Measurements from ENCODE around the gene PTPN22. TPM values are rescaled to one million over a fixed set of nuclear protein-coding genes. Genes with fewer than 3 reads are reported as not detected.

PTPN22 gene
- total RNA-seq, 2 experiments from 2014 or later, result 42.4 to 52.6 TPM

DNA sequence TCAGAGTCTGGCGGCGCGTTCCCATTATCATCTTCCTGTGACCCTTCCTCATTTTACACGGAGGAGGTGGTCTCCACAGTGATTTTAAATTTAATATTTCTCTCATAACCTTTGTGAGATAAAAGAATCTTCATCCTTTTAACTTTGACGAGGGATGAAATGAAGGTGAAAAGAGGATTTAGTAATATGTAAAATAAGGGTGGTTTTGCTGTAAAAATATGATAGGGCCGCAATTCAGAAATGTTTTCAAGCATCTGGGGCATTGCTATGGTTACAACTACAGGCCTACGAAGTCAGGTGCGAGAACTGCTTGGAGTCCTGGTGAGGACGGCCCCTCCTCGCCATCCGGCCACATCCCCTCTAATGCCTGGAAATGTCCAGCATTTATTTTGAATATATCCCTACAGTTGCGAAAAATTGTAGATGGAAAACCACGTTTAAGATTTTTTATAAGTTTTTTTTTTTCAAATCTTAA, 58.8 kb downstream of the PTPN22 start:
- POLR2A ChIA-PET, result interaction anchor here (0.6 to 2.7 kb wide), 8 partner anchors 56 to 740 kb away, joined by 3 to 28 read pairs (median 3); partner anchors contain the start of genes AP4B1, DCLRE1B, HIPK1 and LRIG2
- intact Hi-C loops (cut with DNase I, micrococcal nuclease), result loop anchor here (1.0 to 10.0 kb wide), 18 partner anchors 53 to 1095 kb away; partner anchors contain the start of genes DCLRE1B (in 2 of the 2), MAGI3 (in 2 of the 2), PHTF1 (in 2 of the 2) and PTPN22 (in 2 of the 2)
- Mint-ChIP-seq H3K9me3 (ENCODE audit: low read depth) (no peaks in the 10 kb centered on the region), H3K27ac (peak overlapping the region; percentile 81), H3K4me3 (peak overlapping the region; percentile 97), H3K4me1 (peaks cover 30% of the 10 kb centered on the region), H3K36me3 (ENCODE audit: low read depth) (peaks cover 22% of the 10 kb centered on the region), H3K27me3 (no peaks in the 10 kb centered on the region)
- no peak for ATAC-seq
- CTCF ChIA-PET, result interaction anchor here (0.6 to 2.3 kb wide), 5 partner anchors 27 to 740 kb away, joined by 3 to 11 read pairs (median 5); partner anchors contain the start of genes AP4B1, DCLRE1B, HIPK1 and LRIG2
- peak; percentile 47 for DNase-seq

DNA sequence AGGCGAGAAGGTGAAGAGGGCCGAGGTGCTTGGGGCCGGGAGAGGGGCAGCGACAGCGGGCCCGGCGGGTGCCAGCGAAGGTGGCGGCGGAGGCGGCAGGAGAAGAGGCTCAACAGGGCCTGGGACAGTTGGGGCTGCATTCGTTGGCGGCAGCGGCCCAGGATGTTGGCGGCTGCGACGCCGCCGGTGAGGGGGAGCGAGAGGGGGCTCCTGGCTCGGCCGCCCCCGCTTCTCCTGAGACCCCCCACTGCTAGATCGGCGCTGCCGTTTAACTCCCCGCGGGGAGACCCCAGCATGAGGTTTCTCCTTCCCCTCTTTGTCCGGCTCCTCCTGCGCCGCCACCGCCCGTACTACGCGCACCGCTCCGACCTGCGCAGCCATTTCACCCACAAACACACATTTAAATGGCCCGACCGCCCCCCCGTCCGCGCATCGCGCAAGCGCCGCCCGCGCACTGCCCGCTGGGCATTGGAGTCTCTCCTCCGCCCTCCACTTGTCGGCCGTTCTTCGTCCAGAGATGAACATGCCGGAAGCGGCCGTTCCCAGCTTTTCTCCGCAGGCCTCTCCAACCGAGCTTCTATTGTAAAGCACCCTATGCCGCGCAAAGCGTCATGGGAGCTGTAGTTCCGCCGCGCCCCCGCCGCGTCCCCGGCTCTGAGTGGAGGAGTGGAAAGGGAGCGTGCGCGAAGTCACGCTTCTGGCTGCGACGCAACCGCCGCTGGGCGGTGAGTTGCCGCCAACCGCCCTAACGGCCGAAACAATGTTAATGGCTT, 59.4 kb downstream of the PTPN22 start, which contains the start of gene RSBN1:
RSBN1 (minus strand) TSS at position 589 of the 773 bp plus-strand sequence; CDS start at position 525, 64 bp downstream.
- H3K4me3 Mint-ChIP-seq, result peak within 1 kb of the TSS; percentile 97
- POLR2A ChIA-PET, result interaction anchor here (0.6 to 2.7 kb wide), 10 partner anchors 9 to 739 kb away, joined by 3 to 28 read pairs (median 3); partner anchors contain the start of genes AP4B1, DCLRE1B, HIPK1 and LRIG2
- H3K9me3 Mint-ChIP-seq (ENCODE audit: low read depth), result no peaks in the 10 kb centered on the region
- ATAC-seq (peak; percentile 97), DNase-seq (peak; percentile 99)
- CTCF ChIA-PET, result interaction anchor here (0.8 to 2.3 kb wide), 6 partner anchors 27 to 739 kb away, joined by 3 to 11 read pairs (median 4); partner anchors contain the start of genes AP4B1, DCLRE1B, HIPK1 and LRIG2
- peak within 1 kb of the TSS; percentile 97 for H3K27ac Mint-ChIP-seq
- peaks cover 33% of the 10 kb centered on the region for H3K4me1 Mint-ChIP-seq
- intact Hi-C loops (cut with DNase I, micrococcal nuclease), result loop anchor here (1.0 to 10.0 kb wide), 19 partner anchors 10 to 1095 kb away; partner anchors contain the start of genes DCLRE1B (in 2 of the 2), MAGI3 (in 2 of the 2), PHTF1 (in 2 of the 2) and PTPN22 (in 2 of the 2)
- H3K36me3 Mint-ChIP-seq (ENCODE audit: low read depth), result peaks cover 24% of the 10 kb centered on the region
- H3K27me3 Mint-ChIP-seq, result no peaks in the 10 kb centered on the region

DNA sequence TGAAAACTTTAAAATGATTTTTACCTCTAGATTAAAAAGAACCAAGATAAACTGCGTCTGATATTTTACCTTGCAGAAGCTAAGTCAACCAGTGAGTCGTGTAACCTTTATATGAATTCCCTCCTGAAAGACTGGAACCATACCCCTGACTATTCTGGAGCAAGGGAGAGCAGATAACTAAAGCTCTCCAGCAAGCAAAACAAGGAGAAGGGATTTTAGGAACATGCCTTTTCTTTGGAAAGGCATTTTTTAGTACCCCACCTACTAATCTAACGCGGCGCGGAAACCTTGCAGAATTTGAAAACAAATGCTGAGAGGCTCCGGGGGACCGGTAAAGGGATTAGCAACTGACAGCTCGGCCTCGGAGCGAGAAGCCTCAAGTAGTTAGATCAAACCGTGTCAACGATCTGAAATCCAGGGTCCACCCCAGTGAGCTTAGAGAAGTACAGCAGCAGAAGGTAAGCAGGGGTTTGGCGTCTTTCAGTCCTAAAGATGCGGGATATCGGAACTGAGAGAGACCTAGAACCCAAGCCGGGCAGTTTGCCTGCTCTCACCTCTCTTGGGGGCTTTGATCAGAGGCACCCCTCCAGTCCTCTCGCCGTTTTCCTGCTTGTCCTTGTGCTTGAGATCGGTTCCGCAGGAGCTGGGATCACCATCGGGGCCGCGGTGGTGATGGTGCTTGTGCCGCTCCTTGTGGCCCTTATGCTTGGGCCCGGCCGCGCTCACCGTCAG, 60.2 kb downstream of the PTPN22 start:
- Mint-ChIP-seq H3K27me3 (no peaks in the 10 kb centered on the region), H3K36me3 (ENCODE audit: low read depth) (peaks cover 23% of the 10 kb centered on the region), H3K27ac (peak overlapping the region; percentile 97), H3K4me3 (peak overlapping the region; percentile 97), H3K4me1 (peaks cover 37% of the 10 kb centered on the region), H3K9me3 (ENCODE audit: low read depth) (no peaks in the 10 kb centered on the region)
- DNase-seq (peak; percentile 58), ATAC-seq (no peak)
- POLR2A ChIA-PET, result interaction anchor here (1.1 to 2.7 kb wide), 2 partner anchors 8 to 118 kb away, joined by 3 to 28 read pairs; partner anchors contain the start of gene HIPK1
- intact Hi-C loops (cut with DNase I, micrococcal nuclease), result loop anchor here (1.0 to 10.0 kb wide), 9 partner anchors 9 to 1094 kb away; partner anchors contain the start of genes SLC16A1 (in 2 of the 2), BCAS2 (in 1 of the 2), MAGI3 (in 1 of the 2) and NRAS (in 1 of the 2)
- CTCF ChIA-PET, result interaction anchor here (0.7 to 1.9 kb wide), 5 partner anchors 26 to 168 kb away, joined by 3 to 7 read pairs (median 4); partner anchors contain the start of gene OLFML3

DNA sequence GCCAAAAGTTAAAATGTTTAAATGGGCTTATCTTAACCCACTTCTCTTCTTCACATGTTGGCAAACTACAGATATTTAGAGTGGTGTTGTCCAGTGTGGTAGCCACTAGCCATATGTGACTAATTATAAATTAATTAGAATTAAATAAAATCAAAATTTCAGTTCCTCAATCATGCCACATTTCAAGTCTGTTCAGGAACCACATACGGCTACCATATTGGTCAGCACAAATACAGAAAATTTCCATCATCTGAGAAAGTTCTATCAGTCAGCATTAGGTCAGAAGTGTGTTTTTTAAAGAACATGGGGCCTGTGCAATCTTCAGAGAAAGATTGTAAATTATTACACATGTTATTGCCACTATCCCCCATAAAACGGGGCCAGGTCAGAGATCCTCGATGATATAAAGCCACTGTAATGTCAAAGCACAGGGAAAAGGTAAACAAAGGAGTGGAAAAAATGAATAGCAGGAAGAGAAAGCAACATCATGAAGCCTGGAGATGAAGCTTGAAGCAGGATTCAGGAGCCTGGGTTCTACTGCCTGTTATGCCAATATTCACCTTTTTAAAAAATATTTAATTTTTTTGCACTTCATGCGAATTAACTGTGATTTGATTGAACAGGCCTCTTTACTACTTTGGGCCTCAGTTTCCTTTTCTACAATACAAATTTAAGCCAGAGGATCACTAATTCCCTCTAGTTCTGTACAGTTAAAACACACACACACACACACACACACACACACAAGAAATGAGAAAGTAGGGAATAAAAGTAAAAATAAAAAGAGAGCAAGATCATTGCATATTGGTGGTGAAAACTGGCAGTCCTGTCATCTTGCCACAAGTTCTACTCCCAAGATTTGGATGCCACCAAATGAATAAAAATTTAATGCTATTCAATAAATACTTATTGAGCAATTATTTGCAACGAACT, 61.6 kb downstream of the PTPN22 start:
- Mint-ChIP-seq H3K36me3 (ENCODE audit: low read depth) (peaks cover 30% of the 10 kb centered on the region), H3K4me1 (peaks cover 50% of the 10 kb centered on the region), H3K9me3 (ENCODE audit: low read depth) (no peaks in the 10 kb centered on the region), H3K27me3 (no peaks in the 10 kb centered on the region), H3K4me3 (peak overlapping the region; percentile 97), H3K27ac (peak overlapping the region; percentile 58)
- ChIA-PET CTCF (no interaction called here), POLR2A (no interaction called here)
- ATAC-seq (no peak), DNase-seq (no peak)
- intact Hi-C loops (cut with DNase I, micrococcal nuclease), result loop anchor here (1.0 to 10.0 kb wide), 9 partner anchors 26 to 1093 kb away; partner anchors contain the start of genes SLC16A1 (in 2 of the 2), BCAS2 (in 1 of the 2), MAGI3 (in 1 of the 2) and NRAS (in 1 of the 2)

DNA sequence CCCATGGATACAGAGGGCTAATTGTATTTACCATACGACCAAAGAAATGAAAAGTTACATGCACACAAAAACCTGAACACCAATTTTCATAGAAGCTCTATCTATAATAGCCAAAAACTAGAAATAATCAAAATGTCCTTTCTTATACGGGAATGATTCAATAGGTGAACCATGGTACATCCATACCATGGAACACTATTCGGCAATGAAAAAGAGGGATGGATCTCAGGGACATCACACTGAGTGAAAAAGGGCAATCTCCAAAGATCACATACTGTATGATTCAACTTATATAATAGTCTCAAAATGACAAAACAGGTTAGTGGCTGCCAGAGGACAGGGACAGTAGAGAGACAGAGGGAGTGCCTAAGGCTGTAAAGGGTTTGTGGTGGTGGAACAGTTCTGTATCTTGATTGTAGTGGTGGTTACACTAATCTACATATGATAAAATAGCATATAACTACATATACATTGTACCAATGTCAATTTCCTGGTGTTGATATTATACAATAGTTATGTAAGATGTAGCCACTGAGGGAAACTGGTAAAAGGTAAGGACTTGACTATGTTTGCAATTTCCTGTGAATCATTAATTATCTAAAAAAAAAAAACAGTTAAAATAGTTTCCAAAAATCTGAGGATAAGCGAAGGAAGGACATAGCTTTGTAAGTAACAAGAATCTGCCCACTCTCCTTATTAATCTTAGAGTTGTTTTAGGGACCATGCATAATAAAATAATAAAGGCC, 62.9 kb downstream of the PTPN22 start:
- POLR2A ChIA-PET, result interaction anchor here (0.7 kb wide), 1 partner anchor 25 kb away, joined by 3 read pairs; no protein-coding TSS in a partner anchor

DNA sequence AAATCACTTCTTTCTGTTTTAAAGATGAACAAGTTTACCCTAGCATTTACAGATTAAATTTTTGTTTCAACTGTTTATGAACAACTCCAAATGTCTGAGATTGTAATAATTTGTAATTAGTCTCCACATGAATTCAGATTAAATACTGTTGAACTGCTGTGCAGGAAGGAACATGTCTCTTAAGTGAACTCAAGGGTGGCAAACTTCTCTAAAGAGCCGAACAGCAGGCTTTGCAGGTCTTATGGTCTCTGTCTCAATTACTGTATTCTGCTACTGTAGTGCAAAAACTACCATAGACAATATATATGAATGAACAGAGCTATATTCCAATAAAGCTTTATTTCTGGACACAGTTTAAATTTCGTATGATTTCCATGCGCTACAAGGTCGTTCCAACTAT, 65.9 kb downstream of the PTPN22 start:
- ChIA-PET POLR2A (interaction anchor here (0.6 kb wide), 1 partner anchor 141 kb away, joined by 3 read pairs; no protein-coding TSS in a partner anchor), CTCF (interaction anchor here (0.6 to 2.1 kb wide), 3 partner anchors 15 to 881 kb away, joined by 3 to 5 read pairs (median 3); no protein-coding TSS in a partner anchor)
- intact Hi-C loops (cut with DNase I, micrococcal nuclease), result no loop called here
- DNase-seq, result no peak
- H3K27me3 Mint-ChIP-seq, result no peaks in the 10 kb centered on the region
- no peak overlapping the region for H3K27ac Mint-ChIP-seq
- H3K36me3 Mint-ChIP-seq (ENCODE audit: low read depth), result peaks cover 31% of the 10 kb centered on the region
- H3K4me1 Mint-ChIP-seq, result peaks cover 81% of the 10 kb centered on the region
- ATAC-seq, result no peak
- H3K4me3 Mint-ChIP-seq, result no peak overlapping the region
- no peaks in the 10 kb centered on the region for H3K9me3 Mint-ChIP-seq (ENCODE audit: low read depth)

More for the DNA sequence above, 62.9 kb downstream of the PTPN22 start:
- Mint-ChIP-seq H3K4me3 (peak overlapping the region; percentile 19), H3K27ac (peak overlapping the region; percentile 39), H3K4me1 (peaks cover 62% of the 10 kb centered on the region), H3K9me3 (ENCODE audit: low read depth) (no peaks in the 10 kb centered on the region), H3K36me3 (ENCODE audit: low read depth) (peaks cover 30% of the 10 kb centered on the region), H3K27me3 (no peaks in the 10 kb centered on the region)
- CTCF ChIA-PET, result no interaction called here
- ATAC-seq (no peak), DNase-seq (no peak)
- intact Hi-C loops (cut with DNase I, micrococcal nuclease), result loop anchor here in 1 of 2 experiments (1.0 kb wide), 1 partner anchor 24 kb away; no protein-coding TSS in a partner anchor

DNA sequence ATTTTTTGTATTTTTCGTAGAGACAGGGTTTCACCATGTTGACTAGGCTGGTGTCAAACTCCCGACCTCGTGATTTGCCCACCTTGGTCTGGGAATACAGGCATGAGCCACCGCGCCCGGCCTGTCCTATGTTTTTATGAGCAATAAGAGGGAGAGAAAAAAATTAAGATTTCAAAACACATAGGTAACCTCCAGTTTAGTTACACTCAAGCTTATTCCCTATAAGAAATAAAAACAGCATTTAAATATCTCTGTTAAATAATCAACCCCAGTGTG, 66.3 kb downstream of the PTPN22 start:
- Mint-ChIP-seq H3K27ac (no peak overlapping the region), H3K4me1 (peaks cover 84% of the 10 kb centered on the region), H3K4me3 (no peak overlapping the region), H3K9me3 (ENCODE audit: low read depth) (no peaks in the 10 kb centered on the region), H3K36me3 (ENCODE audit: low read depth) (peaks cover 31% of the 10 kb centered on the region), H3K27me3 (no peaks in the 10 kb centered on the region)
- ChIA-PET POLR2A (interaction anchor here (0.6 kb wide), 1 partner anchor 142 kb away, joined by 3 read pairs; no protein-coding TSS in a partner anchor), CTCF (interaction anchor here (0.6 to 2.1 kb wide), 3 partner anchors 14 to 880 kb away, joined by 3 to 5 read pairs (median 3); no protein-coding TSS in a partner anchor)
- intact Hi-C loops (cut with DNase I, micrococcal nuclease), result no loop called here
- DNase-seq (no peak), ATAC-seq (no peak)

DNA sequence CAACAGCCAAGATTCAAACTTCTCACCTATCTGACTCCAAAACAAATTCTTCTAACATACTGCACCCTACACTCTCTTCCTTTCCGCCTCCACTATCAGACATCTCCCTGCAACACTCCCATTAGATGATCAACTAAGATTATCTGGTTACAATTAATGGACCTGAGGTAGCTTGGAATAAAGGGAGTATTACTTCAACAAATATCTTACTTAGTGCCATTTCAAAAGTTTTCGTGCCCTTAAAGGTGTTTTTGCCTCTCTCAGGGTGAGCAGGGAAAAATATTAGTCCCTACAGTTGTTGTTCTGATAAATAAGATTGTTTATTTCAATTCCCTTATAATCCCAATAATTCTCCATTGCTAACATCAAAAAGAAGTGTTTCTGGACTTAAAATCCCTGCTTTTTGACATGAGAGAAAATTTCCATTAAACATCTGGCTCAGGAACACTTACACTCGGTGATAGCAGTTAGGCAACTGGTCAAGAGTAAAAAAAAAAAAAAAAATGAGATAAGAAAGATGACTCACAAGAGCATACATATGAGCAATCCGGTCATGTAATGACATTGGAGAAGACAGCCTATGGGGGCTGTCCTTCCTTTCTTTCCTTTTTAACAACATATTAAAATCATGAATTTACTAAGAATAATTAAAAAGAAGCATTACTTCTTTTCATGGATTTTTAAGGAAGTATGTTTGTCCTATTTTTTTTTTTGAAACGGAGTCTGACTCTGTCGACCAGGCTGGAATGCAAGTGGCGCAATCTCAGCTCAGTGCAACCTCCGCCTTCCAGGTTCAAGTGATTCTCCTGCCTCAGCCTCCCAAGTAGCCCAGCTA, 66.9 kb downstream of the PTPN22 start:
- no peak overlapping the region for H3K27ac Mint-ChIP-seq

More for the DNA sequence above, 66.9 kb downstream of the PTPN22 start:
- Mint-ChIP-seq H3K4me3 (no peak overlapping the region), H3K36me3 (ENCODE audit: low read depth) (peaks cover 31% of the 10 kb centered on the region), H3K27me3 (no peaks in the 10 kb centered on the region), H3K9me3 (ENCODE audit: low read depth) (no peaks in the 10 kb centered on the region), H3K4me1 (peaks cover 80% of the 10 kb centered on the region)
- POLR2A ChIA-PET, result no interaction called here
- intact Hi-C loops (cut with DNase I, micrococcal nuclease), result loop anchor here in 1 of 2 experiments (5.0 kb wide), 1 partner anchor 672 kb away; no protein-coding TSS in a partner anchor
- ATAC-seq (peak; percentile 40), DNase-seq (no peak)
- CTCF ChIA-PET, result interaction anchor here (1.1 to 2.1 kb wide), 2 partner anchors 14 to 31 kb away, joined by 3 to 5 read pairs; no protein-coding TSS in a partner anchor

Data from activated CD4-positive, alpha-beta T cell treated with anti-CD3 and anti-CD28 coated beads for 36 hours (primary cell).